ENCODE data around the gene GHDC.

DNA sequence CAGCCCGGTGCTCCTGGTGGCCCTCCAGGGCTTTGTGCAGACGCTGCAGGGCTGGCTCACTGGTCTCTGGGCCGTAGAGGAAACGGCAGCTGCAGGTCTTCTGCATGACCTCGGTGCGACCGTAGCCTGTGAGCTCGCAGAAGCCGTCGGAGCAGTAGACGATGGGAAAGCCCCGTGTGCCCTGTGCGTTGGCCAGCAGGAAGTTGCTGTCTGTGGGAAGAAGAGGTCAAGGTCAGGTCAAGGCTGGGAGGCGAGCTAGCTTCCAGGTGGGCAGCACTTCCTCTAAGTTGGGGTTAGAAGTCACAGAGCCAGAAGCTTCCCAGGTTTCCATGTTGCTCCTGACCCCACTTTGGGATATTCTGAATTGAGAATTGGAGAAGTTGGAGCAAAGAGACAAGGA lies 15.5 kb downstream of the GHDC start:
- no peak for TF ChIP-seq POLR2A (IDR thresholded peaks at IDR 0.05; ENCODE audit: insufficient read depth in 1 of 2, low read depth in 2 of 2, low read length in 2 of 2)
- no peak for TF ChIP-seq ZNF747 (CRISPR knock-in tag; IDR thresholded peaks at IDR 0.05; ENCODE audit: borderline replicate concordance)
- TF ChIP-seq DR1 (CRISPR knock-in tag; IDR thresholded peaks at IDR 0.05) = no peak
- no peak for TF ChIP-seq ZNF569 (CRISPR knock-in tag; IDR thresholded peaks at IDR 0.05; ENCODE audit: borderline replicate concordance)
- TF ChIP-seq, protein P1, sequence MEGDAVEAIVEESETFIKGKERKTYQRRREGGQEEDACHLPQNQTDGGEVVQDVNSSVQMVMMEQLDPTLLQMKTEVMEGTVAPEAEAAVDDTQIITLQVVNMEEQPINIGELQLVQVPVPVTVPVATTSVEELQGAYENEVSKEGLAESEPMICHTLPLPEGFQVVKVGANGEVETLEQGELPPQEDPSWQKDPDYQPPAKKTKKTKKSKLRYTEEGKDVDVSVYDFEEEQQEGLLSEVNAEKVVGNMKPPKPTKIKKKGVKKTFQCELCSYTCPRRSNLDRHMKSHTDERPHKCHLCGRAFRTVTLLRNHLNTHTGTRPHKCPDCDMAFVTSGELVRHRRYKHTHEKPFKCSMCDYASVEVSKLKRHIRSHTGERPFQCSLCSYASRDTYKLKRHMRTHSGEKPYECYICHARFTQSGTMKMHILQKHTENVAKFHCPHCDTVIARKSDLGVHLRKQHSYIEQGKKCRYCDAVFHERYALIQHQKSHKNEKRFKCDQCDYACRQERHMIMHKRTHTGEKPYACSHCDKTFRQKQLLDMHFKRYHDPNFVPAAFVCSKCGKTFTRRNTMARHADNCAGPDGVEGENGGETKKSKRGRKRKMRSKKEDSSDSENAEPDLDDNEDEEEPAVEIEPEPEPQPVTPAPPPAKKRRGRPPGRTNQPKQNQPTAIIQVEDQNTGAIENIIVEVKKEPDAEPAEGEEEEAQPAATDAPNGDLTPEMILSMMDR (CRISPR knock-in tag; IDR thresholded peaks at IDR 0.05) = no peak
- no peak for TF ChIP-seq NCOR1 (IDR thresholded peaks at IDR 0.05; ENCODE audit: borderline replicate concordance, low read length)
